Gastrocnemius medialis (tissue), 4 donors: ENCODE results near the gene DSN1.

Experiments
- CTCF ChIP-seq, 5 experiments: fragments of 450-650 bp in 3 of 5; fragments of 200-600 bp in 2 of 5; sonication (generic) in 2 of 5; IDR thresholded peaks in 4 of 5; conservative IDR thresholded peaks in 1 of 5; 1 replicate in 4 of 5; 2 replicates in 1 of 5; pipeline ENCODE4 v1.5.1; 2016 to 2019; ENCODE audit warnings: antibody characterized with exemption in 5 of 5, mild to moderate bottlenecking in 3 of 5, moderate library complexity in 3 of 5
- POLR2A ChIP-seq, 2 donors: fragments of 450-650 bp; IDR thresholded peaks; one replicate each; pipeline ENCODE4 v1.6.1; 2017; ENCODE audit warnings: antibody characterized with exemption in 2 of 2, mild to moderate bottlenecking in 2 of 2, moderate library complexity in 2 of 2

DNA sequence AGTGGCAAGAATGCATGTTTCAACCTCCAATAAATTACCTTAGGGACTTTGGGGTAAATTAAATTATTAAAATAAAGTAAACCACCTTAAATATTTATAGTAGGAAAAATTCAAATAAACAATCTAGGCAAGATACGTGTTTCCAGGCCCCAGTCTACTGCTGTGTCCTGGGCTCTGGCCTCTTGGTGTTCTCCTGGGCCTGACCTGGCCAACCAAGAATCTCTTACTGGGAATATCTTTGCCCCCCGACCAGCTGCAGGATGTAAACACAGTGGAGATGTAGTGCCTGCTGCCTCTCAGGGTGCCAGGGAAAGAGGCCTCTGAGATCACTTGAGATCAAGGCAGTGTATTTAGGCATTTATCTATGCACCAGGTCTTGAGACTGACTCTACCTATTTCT is 11.7 kb upstream of the DSN1 start:
- no peak for TF ChIP-seq CTCF (IDR thresholded peaks at IDR 0.05 in 4 of 5, conservative IDR thresholded peaks at IDR 0.05 in 1 of 5)
- TF ChIP-seq POLR2A (IDR thresholded peaks at IDR 0.05), result no peak
